Measurements from ENCODE around the gene OR2C1. TPM values are rescaled to one million over a fixed set of nuclear protein-coding genes. Genes with fewer than 3 reads are reported as not detected.

The OR2C1 gene
- not detected for total RNA-seq

DNA sequence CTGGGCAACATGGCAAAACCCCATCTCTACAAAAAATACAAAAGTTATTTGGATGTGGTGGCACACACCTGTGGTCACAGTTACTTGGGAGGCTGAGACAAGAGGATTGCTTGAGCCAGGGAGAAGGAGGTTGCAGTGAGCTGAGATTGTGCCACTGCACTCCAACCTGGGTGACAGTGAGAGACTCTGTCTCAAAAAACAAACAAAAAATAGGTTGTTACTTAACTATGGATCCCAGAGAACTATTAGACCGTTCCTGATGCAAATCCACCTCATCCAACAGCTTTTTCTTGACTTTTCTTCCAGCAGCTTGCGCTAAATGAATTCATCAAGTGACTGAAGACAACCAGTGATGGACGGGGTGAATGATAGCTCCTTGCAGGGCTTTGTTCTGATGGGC lies at the start of gene OR2C1:
Gene OR2C1, plus strand, starts transcription at position 301 of the 400 bp plus-strand sequence. Its CDS starts 52 bp downstream, at position 353.
- 59 to 69% methylated on average over 3 of the region's 3 CpGs for WGBS, 2 donors
- Histone ChIP-seq H3K27me3 (no peaks in the 10 kb centered on the region), H3K27ac (no peak within 1 kb of the TSS), H3K9me3 (no peaks in the 10 kb centered on the region), H3K4me1 (peaks cover 5% of the 10 kb centered on the region), H3K36me3 (replicated peaks in 1 of 2; ENCODE audit: insufficient read depth in 1 of 2, low read depth in 2 of 2) (no peaks in the 10 kb centered on the region), H3K4me3 (no peak within 1 kb of the TSS)
- TF ChIP-seq, protein P1, sequence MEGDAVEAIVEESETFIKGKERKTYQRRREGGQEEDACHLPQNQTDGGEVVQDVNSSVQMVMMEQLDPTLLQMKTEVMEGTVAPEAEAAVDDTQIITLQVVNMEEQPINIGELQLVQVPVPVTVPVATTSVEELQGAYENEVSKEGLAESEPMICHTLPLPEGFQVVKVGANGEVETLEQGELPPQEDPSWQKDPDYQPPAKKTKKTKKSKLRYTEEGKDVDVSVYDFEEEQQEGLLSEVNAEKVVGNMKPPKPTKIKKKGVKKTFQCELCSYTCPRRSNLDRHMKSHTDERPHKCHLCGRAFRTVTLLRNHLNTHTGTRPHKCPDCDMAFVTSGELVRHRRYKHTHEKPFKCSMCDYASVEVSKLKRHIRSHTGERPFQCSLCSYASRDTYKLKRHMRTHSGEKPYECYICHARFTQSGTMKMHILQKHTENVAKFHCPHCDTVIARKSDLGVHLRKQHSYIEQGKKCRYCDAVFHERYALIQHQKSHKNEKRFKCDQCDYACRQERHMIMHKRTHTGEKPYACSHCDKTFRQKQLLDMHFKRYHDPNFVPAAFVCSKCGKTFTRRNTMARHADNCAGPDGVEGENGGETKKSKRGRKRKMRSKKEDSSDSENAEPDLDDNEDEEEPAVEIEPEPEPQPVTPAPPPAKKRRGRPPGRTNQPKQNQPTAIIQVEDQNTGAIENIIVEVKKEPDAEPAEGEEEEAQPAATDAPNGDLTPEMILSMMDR (IDR thresholded peaks at IDR 0.05), result no peak
- TF ChIP-seq POLR2A (IDR thresholded peaks at IDR 0.05), result no peak
- no peak for ATAC-seq
- intact Hi-C loops (cut with DNase I), result no loop called here
- no peak for DNase-seq

DNA sequence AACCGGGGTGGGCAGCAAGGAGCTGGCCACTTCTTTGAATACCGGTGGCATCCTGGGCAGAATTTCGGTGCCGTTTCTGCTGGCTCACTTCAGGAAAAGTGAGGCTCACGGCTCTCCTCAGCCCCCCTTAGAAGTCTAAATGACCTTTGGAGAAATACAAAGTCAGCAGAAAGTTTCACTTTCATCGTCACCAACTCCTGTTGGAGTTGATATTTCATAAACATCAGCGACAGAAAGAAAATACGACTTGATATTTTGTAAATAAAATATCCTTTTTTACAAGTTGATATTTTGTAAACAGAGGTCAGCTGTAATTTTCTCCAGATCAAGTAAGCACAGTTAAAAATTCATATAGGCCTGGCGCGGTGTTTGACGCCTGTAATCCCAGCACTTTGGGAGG lies 49.6 kb upstream of the OR2C1 start:
- WGBS, 2 donors, result 50 to 73% methylated on average over 10 to 11 of the region's 11 CpGs
- DNase-seq (no peak), ATAC-seq (no peak)
- Histone ChIP-seq H3K36me3 (replicated peaks in 1 of 2; ENCODE audit: insufficient read depth in 1 of 2, low read depth in 2 of 2) (peaks cover 3 to 10% of the 10 kb centered on the region in 2 donors), H3K9me3 (peaks cover 0 to 50% (median 2%) of the 10 kb centered on the region in 3 donors), H3K27ac (peak overlapping the region; percentile 64 to 94 (median 82)), H3K27me3 (no peaks in the 10 kb centered on the region), H3K4me3 (peak overlapping the region; percentile 57 to 64), H3K4me1 (peaks cover 18% of the 10 kb centered on the region)
- TF ChIP-seq POLR2A (IDR thresholded peaks at IDR 0.05), result no peak
- TF ChIP-seq, protein P1 (IDR thresholded peaks at IDR 0.05), result no peak
- intact Hi-C loops (cut with DNase I), result no loop called here

DNA sequence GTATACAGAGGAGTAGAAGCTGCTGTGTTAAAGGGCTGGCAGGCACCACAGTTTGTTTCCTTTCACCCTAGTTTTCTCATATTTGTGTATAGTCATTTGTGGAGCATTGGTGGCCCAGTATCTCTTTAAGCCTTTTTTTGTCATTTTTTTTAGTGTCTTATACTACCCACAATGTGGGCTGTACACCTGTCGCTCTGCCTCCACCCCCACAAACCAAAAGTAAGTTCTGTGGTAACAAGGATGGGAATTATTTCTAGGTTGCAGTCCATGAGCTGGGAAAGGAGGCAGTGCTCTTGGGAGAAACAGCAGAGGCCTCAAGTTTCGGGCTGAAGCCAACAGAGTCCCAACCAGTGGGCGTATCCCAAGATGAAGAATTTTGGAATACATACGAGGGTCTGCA lies 44.2 kb upstream of the OR2C1 start:
- no peaks in the 10 kb centered on the region for H3K4me1 ChIP-seq
- WGBS, 2 donors, result 95 to 97% methylated on average over 4 of the region's 4 CpGs
- intact Hi-C loops (cut with DNase I), result loop anchor here (5.0 to 10.0 kb wide), 2 partner anchors 71 to 87 kb away; no protein-coding TSS in a partner anchor
- peaks cover 0 to 89% (median 0%) of the 10 kb centered on the region in 3 donors for H3K9me3 ChIP-seq
- peaks cover 11 to 24% of the 10 kb centered on the region in 2 donors for H3K36me3 ChIP-seq (replicated peaks in 1 of 2; ENCODE audit: insufficient read depth in 1 of 2, low read depth in 2 of 2)
- H3K27ac ChIP-seq, result no peak overlapping the region
- H3K27me3 ChIP-seq, result no peaks in the 10 kb centered on the region
- no peak for DNase-seq
- no peak for TF ChIP-seq POLR2A (IDR thresholded peaks at IDR 0.05)
- TF ChIP-seq, protein P1 (IDR thresholded peaks at IDR 0.05), result no peak
- H3K4me3 ChIP-seq, result no peak overlapping the region
- no peak for ATAC-seq

DNA sequence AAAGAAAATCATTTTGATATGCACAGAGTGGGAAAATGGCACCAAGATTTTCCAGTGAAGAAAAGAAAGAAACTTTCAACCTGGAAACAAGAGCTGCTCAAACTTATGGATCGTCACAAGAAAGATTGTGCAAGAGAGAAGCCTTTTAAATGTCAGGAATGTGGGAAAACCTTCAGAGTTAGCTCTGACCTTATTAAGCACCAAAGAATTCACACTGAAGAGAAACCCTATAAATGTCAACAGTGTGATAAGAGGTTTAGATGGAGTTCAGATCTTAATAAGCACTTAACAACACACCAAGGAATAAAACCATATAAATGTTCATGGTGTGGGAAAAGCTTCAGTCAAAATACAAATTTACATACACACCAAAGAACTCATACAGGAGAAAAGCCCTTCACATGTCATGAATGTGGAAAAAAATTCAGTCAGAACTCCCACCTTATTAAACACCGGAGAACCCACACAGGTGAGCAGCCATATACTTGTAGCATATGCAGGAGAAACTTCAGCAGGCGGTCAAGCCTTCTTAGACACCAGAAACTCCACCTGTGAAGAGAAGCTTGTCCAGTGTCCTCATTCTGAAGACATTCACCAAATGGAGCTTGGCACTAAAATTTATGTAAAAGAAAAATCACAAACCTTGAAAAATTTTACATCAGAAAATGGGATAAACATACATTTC lies 38.2 kb upstream of the OR2C1 start:
- TF ChIP-seq POLR2A (IDR thresholded peaks at IDR 0.05), result no peak
- TF ChIP-seq, protein P1 (IDR thresholded peaks at IDR 0.05), result no peak
- DNase-seq, result no peak
- no peak overlapping the region for H3K4me3 ChIP-seq
- 93 to 95% methylated on average over 3 of the region's 3 CpGs for WGBS, 2 donors
- no peak for ATAC-seq
- H3K36me3 ChIP-seq (replicated peaks in 1 of 2; ENCODE audit: insufficient read depth in 1 of 2, low read depth in 2 of 2), result peaks cover 17 to 25% of the 10 kb centered on the region in 2 donors
- no peak overlapping the region for H3K27ac ChIP-seq
- intact Hi-C loops (cut with DNase I), result loop anchor here (10.0 kb wide), 1 partner anchor 93 kb away; no protein-coding TSS in a partner anchor
- H3K27me3 ChIP-seq, result no peaks in the 10 kb centered on the region
- H3K9me3 ChIP-seq, result peaks cover 0 to 90% (median 17%) of the 10 kb centered on the region in 3 donors
- no peaks in the 10 kb centered on the region for H3K4me1 ChIP-seq

Measured in body of pancreas (tissue), 4 donors.